Measurements from ENCODE around the gene UBE2D3.
A peak's percentile ranks its signal among the peaks of the same experiment; 100 is the strongest.

The UBE2D3 gene

DNA sequence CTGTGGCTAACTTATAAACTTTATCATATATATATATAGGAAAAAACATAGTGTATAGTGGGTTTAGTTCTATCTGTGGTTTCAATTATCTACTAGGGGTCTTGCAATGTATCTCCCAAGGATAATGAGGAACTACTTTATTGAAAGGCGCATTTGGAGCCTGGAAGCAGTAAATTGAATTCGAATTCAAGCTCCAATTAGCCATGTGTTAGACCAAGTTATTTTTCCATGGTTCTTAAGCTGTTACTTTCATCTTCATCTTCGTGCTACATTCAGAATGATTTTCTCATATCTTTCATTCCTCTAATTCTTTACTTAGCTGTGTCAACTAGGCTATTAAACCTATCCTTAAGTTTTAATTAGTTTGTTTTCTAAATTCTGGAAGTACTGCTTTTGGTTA, 39.4 kb downstream of the UBE2D3 start:
- no peak for DNase-seq

DNA sequence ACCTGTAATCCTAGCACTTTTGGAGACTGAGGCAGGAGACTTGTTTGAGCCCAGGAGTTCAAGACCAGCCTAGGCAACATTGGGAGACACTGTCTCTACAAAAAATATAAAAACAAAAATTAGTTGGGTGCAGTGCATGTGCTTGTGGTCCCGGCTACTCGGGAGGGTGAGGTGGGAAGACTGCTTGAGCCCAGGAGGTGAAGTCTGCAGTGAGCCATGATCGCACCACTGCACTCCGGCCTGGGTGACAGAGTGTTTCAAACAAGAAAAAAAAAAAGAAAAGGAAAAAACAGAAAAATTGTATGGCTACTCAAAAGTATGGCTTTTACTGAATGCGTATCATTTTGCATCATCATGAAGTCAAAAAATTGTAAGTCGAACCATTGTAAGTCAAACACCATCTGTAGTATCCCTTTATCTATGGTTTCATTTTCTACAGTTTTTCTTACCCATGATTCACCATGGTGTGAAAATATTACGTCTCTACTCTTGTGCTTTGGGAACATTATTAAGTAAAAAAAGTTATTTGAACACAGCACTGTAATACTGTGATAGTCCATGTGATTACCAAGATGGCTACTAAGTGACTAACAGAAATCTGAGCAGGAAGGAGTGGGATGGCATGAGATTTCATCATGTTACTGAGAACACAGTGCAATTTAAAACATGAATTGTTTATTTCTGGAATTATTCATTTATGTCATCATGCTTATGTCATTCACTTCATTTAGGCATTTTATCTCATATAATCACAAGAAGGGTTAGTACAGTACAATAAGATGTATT, 40.1 kb downstream of the UBE2D3 start:
- DNase-seq = no peak

DNA sequence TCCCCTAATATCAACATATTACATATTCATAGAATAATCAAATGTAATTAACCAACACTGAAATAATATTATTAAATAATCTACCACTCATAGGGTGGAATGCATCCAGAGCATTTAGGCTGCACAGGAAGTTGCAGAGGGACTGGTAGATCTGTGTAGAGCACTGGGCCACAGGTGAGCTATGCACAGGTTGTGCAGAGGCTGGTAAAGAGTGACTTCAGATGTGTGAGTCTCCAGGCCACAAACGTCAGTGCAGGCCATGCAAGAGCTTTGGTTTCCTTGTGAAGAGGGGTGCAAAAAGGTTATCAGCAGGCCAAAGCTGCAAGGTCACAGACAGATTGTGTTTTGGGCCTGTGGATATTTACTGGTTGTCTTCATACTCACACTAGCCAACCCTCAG, 41.1 kb downstream of the UBE2D3 start:
- DNase-seq = no peak

DNA sequence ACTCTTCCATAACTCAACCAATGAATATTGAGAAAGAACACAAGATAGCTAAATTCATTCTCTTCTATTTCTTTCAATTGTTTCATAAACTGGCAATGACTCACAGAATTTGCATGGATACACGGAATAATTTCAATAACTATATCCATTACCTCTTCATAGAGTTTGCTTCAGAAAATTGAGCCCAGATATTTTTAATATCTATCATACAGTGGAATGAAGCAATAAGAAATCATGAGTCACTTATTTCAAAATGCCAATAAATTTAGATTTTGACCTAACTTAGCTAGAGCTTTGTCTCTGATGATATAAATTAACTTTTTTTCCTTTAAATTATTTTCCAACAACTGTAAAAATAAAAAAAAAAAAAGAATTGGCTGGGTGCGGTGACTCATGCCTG, 44.3 kb downstream of the UBE2D3 start:
- no peak for DNase-seq

DNA sequence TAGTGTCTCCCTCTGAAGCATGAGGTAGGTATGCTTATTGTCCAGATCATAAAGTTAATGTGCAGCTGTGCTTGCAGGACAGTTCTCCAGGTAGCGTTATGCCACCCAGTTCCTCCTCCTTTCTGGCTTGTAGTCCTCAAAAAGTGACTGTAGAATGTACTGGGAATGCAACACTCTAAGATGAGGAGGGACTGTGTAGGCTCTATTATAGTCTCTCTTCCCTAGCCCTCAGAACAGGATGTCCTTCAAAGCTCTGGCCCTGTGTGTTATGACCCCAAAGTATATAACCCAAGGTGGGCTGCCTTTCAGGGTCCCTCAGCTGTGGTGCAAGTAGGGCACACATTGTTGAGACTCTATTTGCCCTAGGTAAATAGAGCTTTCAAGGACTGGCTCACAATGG, 45.8 kb downstream of the UBE2D3 start:
- DNase-seq = no peak

DNA sequence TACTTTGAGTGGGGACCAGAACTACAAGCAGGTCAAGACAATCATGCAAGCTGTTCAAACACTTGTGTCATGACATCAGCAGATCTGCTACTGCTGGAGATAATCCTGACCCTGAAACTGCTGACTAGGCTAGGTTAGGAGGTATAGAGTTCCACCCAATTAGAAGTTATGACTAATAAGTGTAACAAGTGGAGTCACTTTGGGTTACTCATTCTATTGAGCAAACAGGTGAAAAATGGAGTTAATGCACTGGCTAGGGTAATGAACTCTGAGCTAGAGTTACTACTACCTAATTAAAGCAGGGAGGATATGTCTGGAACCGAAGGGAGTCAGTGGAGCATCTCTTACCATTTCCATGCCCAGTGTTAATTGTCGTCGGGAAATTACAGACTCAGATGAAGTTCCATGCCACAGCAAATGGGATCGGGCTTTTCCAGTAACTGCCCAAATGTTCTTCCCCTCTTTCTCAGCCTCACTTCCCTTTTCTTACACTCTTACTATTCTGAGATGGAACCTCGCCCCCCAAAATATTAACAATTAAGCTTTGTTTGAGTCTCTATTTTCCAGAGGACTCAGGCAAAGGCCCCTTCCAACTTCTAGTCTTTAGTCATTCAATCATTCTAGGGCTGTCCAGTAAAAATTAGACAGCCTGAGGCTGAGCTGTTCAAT, 46.7 kb downstream of the UBE2D3 start:
- DNase-seq = no peak

DNA sequence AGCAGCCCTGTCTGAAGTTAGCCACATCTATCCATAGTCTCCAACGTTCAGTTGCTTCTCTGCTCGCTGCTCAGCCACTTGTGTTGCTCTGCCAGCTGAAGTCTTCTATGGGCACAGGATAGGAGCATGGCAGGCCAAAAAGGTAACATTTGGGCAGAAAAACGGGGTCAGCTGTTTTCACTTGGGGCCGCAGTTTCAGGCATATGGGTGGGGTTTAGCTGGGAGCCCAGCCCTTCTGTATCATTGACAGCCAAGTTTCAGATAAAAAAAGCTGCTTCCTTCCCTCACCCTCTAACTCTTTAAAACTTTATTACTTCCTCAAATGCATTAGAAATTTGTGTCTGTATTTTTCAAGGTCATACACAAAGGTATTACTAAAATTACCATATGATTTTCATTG, 48.1 kb downstream of the UBE2D3 start:
- DNase-seq = no peak

DNA sequence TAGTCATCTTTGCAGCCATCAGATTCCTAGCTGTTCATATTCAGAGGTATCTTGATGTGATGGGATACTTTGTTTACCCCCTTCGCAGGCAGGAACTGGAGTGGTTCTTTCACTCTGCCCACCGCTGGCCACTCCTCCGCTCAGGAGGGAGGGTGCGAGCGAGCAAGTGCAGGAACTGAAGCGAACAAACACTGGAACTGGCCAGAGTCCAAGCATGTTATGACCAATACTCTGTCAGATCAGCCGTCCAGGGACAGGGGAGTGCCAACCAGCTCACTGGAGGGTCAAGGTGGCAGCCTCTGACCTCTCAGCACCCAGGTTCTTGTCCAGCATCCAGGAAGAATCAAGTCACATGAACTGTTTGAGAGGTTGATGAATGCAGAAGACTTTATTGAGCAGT, 48.6 kb downstream of the UBE2D3 start:
- DNase-seq = no peak

DNA sequence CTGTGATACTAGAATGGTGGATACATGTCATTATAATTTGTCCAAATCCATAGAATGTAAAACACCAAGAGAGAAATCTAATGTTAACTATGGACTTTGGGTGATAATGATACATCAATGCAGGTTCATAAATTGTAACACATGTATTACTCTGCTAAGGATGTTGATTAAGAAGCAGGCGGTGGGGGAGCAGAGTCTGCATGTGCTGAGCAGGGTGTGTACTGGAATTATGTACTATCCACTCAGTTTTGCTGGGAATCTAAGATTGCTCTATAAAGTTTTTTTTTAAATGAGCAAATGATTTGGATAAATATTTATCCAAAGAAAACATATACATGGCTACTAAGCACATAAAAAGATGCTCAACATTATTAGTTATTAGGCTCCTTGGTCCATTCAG, 51.5 kb downstream of the UBE2D3 start:
- DNase-seq = no peak

DNA sequence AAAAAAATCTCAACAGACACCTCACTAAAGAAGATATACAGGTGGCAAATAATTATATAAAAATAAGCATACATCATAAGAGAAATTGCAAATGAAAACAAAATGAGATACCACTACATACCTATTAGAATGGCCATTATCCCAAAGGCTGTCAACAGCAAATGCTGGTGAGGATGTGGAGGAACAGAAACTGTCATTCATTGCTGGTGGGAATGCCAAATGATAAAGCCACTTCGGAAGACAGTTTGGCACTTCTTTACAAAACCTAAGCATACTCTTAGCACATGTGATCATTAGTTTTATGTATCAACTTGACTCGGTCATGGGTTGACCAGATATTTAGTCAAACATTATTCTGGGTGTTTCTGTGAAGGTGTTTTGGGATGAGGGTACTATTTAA, 53.1 kb downstream of the UBE2D3 start:
- DNase-seq = no peak

DNA sequence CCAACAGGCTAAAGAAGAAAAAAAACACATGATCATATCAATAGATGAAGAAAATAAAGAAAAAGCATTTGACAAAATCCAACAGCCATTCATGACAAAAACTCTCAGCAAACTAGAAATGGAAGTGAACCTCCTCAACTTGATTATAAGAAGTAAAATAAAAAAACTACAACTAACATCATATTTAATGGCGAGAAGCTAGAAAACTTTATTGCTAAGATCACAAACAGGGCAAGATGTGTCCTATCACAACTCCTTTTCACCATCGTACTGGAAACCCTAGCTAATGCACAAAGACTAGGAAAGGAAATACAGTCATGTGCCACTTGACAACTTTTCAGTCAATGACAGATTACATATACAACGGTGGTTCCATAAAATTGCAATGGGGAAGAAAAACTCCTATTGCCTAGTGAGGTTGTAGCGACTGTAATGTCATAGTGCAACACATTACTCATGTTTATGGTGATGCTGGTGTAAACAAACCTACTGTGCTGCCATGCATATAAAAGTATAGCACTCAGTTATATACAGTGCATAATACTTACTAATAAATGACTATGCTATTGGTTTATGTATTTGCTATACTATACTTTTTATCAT, 54.5 kb downstream of the UBE2D3 start:
- DNase-seq = no peak

DNA sequence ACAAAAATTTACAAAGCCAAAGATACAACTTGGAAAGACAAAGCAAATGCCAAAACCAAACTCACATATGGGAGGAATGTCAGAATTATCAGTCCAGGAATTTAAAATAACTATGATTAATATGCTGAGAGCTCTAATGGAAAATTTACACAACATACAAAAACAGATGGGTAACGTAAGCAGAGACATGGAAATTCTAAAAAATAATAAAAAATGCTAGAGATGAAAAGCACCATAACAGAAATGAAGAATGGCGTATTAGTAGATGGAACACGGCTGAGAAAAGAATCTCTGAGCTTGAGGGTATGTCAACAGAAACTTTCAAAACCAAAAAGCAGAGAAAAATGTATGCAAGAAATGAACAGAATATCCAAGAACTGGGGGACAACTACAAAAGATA, 62.5 kb downstream of the UBE2D3 start:
- no peak for DNase-seq

DNA sequence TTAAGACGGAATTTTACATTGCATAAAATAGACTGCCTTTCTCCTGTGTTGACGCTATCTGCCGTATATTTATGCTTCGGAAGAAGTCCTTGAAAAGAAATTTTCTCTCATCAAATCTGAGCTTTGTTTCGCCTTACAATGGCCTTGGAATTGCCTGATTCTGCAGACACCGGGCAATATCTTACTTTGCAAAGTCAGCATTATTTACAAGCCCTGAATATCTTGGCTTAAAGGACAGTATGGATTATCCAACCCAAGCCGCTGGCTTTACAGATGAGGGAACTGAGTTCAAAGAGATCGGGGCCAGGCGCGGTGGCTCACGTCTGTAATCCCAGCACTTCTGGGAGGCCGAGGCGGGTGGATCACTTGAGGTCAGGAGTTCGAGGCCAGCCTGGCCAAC, 65.4 kb downstream of the UBE2D3 start:
- no peak for DNase-seq

DNA sequence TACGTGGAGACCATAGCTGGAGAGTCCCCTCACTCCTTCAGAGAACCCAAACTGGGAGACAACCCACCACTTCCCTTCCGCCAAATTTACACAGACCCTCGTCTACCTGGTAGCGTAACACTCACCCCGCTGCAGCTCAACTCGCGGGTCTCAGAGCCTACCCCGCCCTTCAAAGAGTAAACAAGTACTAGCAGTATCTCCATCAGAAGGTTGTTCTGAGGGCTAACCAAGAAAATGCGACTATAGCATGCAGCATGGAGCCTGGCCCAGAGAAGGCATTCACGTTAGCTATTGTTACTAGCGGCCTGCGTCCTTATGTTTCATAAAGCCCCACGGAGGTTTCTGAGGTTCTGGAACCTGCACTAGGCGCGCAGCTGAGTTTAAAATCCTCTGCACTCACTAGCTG, 66.1 kb downstream of the UBE2D3 start:
- no peak for DNase-seq

DNA sequence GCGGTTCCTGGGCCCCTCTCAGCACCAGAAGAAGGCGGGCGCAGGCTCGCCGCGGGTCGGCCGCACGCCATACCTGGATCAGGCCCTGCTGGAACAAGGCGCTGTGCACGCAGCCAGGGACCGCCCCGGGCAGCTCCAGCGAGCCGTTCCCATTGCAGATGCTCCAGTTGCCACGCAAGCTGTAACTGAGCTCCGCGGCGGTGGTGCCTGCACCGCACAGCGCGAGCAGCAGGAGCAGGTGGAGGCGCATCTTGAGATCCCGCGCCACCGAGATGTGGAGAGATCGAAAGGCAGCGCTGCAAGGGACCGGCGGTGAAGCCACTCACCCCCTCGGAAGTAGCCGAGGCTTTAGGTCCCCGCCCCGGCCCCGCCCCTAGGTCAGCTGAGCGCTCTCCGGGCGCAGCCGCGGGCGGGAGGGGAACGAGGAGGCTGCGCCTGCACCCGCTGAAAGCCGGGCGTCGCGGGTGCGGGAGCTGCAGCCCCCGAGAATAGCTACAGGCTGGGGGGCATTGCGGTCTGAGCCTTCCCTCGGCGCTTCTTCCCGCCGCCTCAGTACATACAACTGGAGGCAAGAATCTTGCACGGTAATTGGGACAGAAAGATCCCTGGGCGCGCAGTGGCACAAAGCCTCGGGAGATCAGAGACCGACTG, 66.6 kb downstream of the UBE2D3 start, which contains the start of gene MANBA:
Gene MANBA, minus strand, starts transcription at position 324 of the 651 bp plus-strand sequence. Its CDS starts 74 bp downstream, at position 250.
- DNase-seq = peak; percentile 78

DNA sequence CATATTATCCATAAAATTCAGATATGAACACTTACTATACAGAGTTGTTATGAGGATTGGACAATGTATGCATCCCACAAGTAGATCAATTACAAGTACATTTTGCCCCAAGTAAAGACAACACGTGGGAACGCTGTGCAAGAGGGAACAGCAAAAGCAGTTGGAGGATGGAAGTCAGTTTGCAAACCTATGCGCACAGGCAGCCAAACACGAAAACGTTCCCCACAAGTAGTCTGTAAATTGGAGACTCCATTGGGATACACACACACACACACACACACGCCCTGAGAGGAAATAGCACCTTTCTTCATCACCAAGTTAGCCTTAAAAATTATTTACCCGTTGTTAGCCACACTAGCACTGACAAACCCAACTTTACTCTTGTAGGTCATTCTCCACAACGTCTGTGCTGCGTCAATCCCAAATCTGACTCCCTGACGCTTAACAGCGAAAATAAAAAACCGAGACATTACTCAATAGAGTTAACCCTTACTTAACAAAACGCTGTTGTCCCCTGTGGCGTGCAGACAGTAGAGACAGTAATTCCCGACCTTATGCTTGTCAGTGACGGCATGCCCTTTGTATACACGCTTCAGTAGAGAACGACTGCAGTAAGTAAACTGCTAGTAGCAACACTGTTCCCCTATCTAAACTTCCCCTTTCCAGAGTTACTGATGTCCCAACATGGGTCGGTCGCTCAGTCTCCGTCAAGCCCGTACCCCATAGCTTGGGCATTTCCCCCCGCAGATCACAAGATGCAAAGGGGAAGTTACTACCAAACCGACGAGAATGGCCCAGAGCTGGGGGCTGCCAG, 67.3 kb downstream of the UBE2D3 start:
- DNase-seq = no peak

DNA sequence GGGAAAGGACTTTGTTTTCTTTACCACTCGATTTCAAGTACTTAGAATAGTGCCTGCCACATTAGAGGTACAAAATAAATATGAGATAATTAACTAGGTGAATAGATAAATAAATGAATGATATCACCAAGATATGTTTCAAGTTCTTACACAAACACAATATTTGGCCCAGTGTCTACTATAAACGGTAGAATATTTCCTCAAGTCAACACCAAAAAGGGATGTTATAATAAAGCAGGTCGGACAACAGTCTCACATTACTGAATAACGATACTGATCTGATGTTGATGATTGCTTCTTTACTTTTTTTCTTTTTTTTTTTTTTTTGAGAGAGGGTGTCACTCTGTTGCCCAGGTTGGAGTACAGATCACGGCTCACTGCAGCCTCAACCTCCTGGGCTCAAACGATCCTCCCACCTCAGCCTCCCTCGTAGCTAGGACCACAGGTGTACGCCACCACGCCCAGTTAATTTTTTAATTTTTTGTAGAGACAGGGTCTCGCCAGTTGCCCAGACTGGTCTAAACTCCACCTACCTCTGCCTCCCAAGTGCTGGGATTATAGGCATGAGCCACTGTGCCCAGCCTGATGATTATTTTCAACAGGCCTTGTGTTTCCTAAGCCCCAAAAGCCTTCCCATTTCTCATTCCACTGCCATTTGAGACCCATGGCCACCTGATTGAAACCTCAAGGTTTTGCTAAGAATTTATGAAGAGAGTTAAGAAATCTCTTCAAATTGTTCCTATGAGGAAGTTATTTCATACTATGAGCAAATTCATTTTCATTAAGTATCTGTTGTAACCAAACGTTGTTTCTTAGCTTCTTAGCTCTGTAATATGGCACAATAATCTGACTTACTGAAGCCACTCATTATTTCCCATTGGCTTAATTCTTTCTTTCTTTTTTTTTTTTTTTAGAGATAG, 68.8 kb downstream of the UBE2D3 start:
- no peak for DNase-seq

DNA sequence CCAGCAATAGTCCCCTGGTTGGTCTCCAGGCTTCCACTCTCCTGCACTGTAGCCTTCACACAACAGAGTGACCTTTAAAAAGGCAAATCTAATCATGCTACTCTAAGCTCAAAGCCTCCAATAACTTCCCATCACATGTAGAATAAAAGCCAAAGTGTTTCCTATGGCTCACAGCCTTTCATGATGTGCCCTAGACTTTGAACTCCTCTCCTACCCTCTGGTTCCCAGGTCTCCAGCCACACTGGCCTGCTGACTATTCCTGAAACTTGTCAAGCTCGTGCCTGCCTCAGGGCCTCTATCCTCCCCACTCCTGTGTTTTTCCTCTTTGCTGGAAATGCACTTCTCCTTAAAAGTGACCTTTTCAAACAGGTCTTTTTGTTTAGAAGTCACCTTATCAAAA, 69.7 kb downstream of the UBE2D3 start:
- no peak for DNase-seq

DNA sequence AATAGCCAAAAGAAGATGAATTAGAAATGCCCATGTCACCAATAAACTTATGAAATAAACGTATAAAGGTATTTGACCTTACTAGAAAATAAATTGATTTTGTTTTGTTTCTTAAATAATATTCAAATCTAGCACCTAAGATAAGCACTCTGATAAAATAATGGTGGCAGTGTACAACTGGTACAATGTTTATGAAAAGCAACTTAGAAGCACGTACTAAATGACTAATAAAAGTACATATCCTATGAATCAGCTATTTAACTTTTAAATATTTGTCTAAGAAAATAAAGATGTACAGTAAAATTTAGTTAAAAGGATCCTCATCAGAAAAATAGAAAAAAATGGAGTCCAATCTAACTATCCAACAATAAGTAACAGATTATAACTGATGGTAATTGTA, 73.3 kb downstream of the UBE2D3 start:
- DNase-seq = no peak

DNA sequence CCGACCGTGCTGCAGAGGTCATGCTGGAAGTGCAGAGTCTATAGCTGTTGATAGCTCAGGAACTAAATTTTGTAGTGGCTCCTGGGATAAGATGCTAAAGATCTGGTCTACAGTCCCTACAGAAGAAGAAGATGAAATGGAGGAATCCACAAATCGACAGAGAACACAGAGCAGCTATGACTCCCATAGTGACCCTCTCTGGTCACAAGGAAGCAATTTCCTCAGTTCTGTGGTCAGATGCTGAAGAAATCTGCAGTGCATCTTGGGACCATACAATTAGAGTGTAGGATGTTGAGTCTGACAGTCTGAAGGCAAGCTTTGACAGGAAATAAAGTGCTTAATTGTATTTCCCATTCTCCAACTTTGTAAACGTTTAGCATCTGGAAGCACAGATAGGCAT, 75.4 kb downstream of the UBE2D3 start:
- no peak for DNase-seq

Data from activated effector memory CD4-positive, alpha-beta T cell treated with Interleukin-2 at 50 U/mL for 16 hours (primary cell).